ENCODE measurements around the gene SSR4. TPM values are rescaled to one million over a fixed set of nuclear protein-coding genes. Genes with fewer than 3 reads are reported as not detected.

The SSR4 gene
- total RNA-seq, 1 experiment from 2014 or later = 225 TPM

GRCh38 chrX:153773218-153773611, 21.3 kb upstream of the SSR4 start:
- H3K9me3 ChIP-seq (replicated peaks) = no peaks in the 10 kb centered on the region
- no peak for DNase-seq (ENCODE audit: low read depth in 1 of 2, low spot score in 2 of 2)
- H3K27me3 ChIP-seq (replicated peaks) = no peaks in the 10 kb centered on the region
- H3K4me1 ChIP-seq (replicated peaks) = no peaks in the 10 kb centered on the region
- no peak overlapping the region for H3K4me3 ChIP-seq
- H3K27ac ChIP-seq = no peak overlapping the region
- H3K36me3 ChIP-seq = no peaks in the 10 kb centered on the region

GRCh38 chrX:153773741-153774575, 20.5 kb upstream of the SSR4 start:
- Histone ChIP-seq H3K4me3 (no peak overlapping the region), H3K4me1 (replicated peaks) (no peaks in the 10 kb centered on the region), H3K27me3 (replicated peaks) (no peaks in the 10 kb centered on the region), H3K27ac (no peak overlapping the region), H3K36me3 (no peaks in the 10 kb centered on the region), H3K9me3 (replicated peaks) (no peaks in the 10 kb centered on the region)
- no peak for DNase-seq (ENCODE audit: low read depth in 1 of 2, low spot score in 2 of 2)

GRCh38 chrX:153774576-153775292, 19.7 kb upstream of the SSR4 start:
- Histone ChIP-seq H3K36me3 (no peaks in the 10 kb centered on the region), H3K27ac (no peak overlapping the region), H3K4me1 (replicated peaks) (no peaks in the 10 kb centered on the region), H3K9me3 (replicated peaks) (no peaks in the 10 kb centered on the region), H3K27me3 (replicated peaks) (no peaks in the 10 kb centered on the region), H3K4me3 (no peak overlapping the region)
- no peak for DNase-seq (ENCODE audit: low read depth in 1 of 2, low spot score in 2 of 2)

GRCh38 chrX:153775293-153776119, 19.0 kb upstream of the SSR4 start:
- no peaks in the 10 kb centered on the region for H3K9me3 ChIP-seq (replicated peaks)
- H3K36me3 ChIP-seq = no peaks in the 10 kb centered on the region
- DNase-seq (ENCODE audit: low read depth in 1 of 2, low spot score in 2 of 2) = no peak
- no peaks in the 10 kb centered on the region for H3K4me1 ChIP-seq (replicated peaks)
- H3K27me3 ChIP-seq (replicated peaks) = no peaks in the 10 kb centered on the region
- no peak overlapping the region for H3K4me3 ChIP-seq
- H3K27ac ChIP-seq = no peak overlapping the region

GRCh38 chrX:153776120-153776599, 18.3 kb upstream of the SSR4 start:
- Histone ChIP-seq H3K9me3 (replicated peaks) (no peaks in the 10 kb centered on the region), H3K4me1 (replicated peaks) (no peaks in the 10 kb centered on the region), H3K27me3 (replicated peaks) (no peaks in the 10 kb centered on the region), H3K4me3 (no peak overlapping the region), H3K36me3 (no peaks in the 10 kb centered on the region), H3K27ac (no peak overlapping the region)
- DNase-seq (ENCODE audit: low read depth in 1 of 2, low spot score in 2 of 2) = no peak

- H3K27me3 ChIP-seq (replicated peaks) = no peaks in the 10 kb centered on the region
- no peaks in the 10 kb centered on the region for H3K36me3 ChIP-seq
- no peaks in the 10 kb centered on the region for H3K4me1 ChIP-seq (replicated peaks)
- no peak overlapping the region for H3K4me3 ChIP-seq
- no peak overlapping the region for H3K27ac ChIP-seq
- DNase-seq (ENCODE audit: low read depth in 1 of 2, low spot score in 2 of 2) = no peak
- no peaks in the 10 kb centered on the region for H3K9me3 ChIP-seq (replicated peaks)
These were observed 17.8 kb upstream of the SSR4 start for GRCh38 chrX:153776611-153777045.

- no peaks in the 10 kb centered on the region for H3K9me3 ChIP-seq (replicated peaks)
- no peaks in the 10 kb centered on the region for H3K36me3 ChIP-seq
- no peak overlapping the region for H3K4me3 ChIP-seq
- no peak for DNase-seq (ENCODE audit: low read depth in 1 of 2, low spot score in 2 of 2)
- H3K4me1 ChIP-seq (replicated peaks) = no peaks in the 10 kb centered on the region
- H3K27ac ChIP-seq = no peak overlapping the region
- no peaks in the 10 kb centered on the region for H3K27me3 ChIP-seq (replicated peaks)
These were observed 17.0 kb upstream of the SSR4 start for GRCh38 chrX:153777261-153778090.

GRCh38 chrX:153778181-153778580, 16.3 kb upstream of the SSR4 start:
- H3K4me3 ChIP-seq = no peak overlapping the region
- H3K27ac ChIP-seq = no peak overlapping the region
- no peak for DNase-seq (ENCODE audit: low read depth in 1 of 2, low spot score in 2 of 2)
- no peaks in the 10 kb centered on the region for H3K9me3 ChIP-seq (replicated peaks)
- no peaks in the 10 kb centered on the region for H3K36me3 ChIP-seq
- no peaks in the 10 kb centered on the region for H3K4me1 ChIP-seq (replicated peaks)
- H3K27me3 ChIP-seq (replicated peaks) = no peaks in the 10 kb centered on the region

- no peak overlapping the region for H3K27ac ChIP-seq
- no peak for DNase-seq (ENCODE audit: low read depth in 1 of 2, low spot score in 2 of 2)
- H3K36me3 ChIP-seq = no peaks in the 10 kb centered on the region
- no peaks in the 10 kb centered on the region for H3K9me3 ChIP-seq (replicated peaks)
- H3K4me1 ChIP-seq (replicated peaks) = no peaks in the 10 kb centered on the region
- no peak overlapping the region for H3K4me3 ChIP-seq
- H3K27me3 ChIP-seq (replicated peaks) = no peaks in the 10 kb centered on the region
These were observed 15.8 kb upstream of the SSR4 start for GRCh38 chrX:153778684-153779101.

- H3K27ac ChIP-seq = no peak overlapping the region
- no peaks in the 10 kb centered on the region for H3K27me3 ChIP-seq (replicated peaks)
- no peak overlapping the region for H3K4me3 ChIP-seq
- H3K9me3 ChIP-seq (replicated peaks) = no peaks in the 10 kb centered on the region
- H3K4me1 ChIP-seq (replicated peaks) = no peaks in the 10 kb centered on the region
- no peak for DNase-seq (ENCODE audit: low read depth in 1 of 2, low spot score in 2 of 2)
- H3K36me3 ChIP-seq = no peaks in the 10 kb centered on the region
These were observed 14.4 kb upstream of the SSR4 start for GRCh38 chrX:153779891-153780677.

GRCh38 chrX:153780678-153781427, 13.6 kb upstream of the SSR4 start, which contains the start of gene SRPK3:
Gene SRPK3, plus strand, starts transcription at chrX:153781041. Its CDS starts 46 bp downstream, at chrX:153781087.
- Histone ChIP-seq H3K9me3 (replicated peaks) (no peaks in the 10 kb centered on the region), H3K36me3 (no peaks in the 10 kb centered on the region; the same call in 1 of the 2 replicates), H3K4me1 (replicated peaks) (no peaks in the 10 kb centered on the region), H3K27me3 (replicated peaks) (no peaks in the 10 kb centered on the region), H3K4me3 (no peak within 1 kb of the TSS), H3K27ac (no peak within 1 kb of the TSS)
- DNase-seq (ENCODE audit: low read depth in 1 of 2, low spot score in 2 of 2) = no peak

Measured in SJSA1 (cell line).